GM12892 (cell line): Measurements from ENCODE around the gene SMIM10L1.
A peak's percentile ranks its signal among the peaks of the same experiment; 100 is the strongest.

Experiments used
- DNase-seq: peaks from one replicate; pipeline ENCODE4 v3.0.0; 2011; ENCODE audit not compliant: insufficient read length
- FAIRE-seq: peaks from 2 replicates; lab custom pipeline; 2011; peaks lifted over from hg19 to GRCh38; lab: Jason Lieb, UNC
- POLR2A ChIP-seq: IDR thresholded peaks from 2 replicates; pipeline ENCODE4 v1.6.1; 2011; ENCODE audit warnings: low read depth, low read length, control low read depth
- POLR2AphosphoS5 ChIP-seq: IDR thresholded peaks from 2 replicates; pipeline ENCODE4 v1.6.1; 2011; ENCODE audit warnings: low read depth, low read length, control low read depth
- TAF1 ChIP-seq: IDR thresholded peaks from 2 replicates; pipeline ENCODE4 v1.6.1; 2011; ENCODE audit warnings: low read depth, mild to moderate bottlenecking, control low read depth, low read length, borderline replicate concordance

SMIM10L1 gene

DNA sequence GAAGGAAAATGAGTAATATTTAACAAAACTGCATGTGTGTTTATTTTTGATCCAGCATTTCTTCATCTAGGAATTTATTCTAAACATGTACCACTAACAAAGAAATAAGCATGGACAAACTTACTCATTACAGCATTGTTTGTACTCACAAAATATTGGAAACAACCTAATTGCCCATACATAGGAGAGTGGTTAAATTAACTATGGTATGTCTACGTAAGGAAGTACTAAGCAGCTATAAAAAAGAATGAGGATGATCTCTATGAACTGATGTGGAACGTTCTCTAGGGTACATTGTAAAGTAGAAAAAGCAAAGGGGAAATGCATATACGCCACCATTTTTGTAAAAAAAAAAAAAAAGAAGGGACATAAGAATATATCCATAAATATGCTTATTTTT, 33.2 kb downstream of the SMIM10L1 start:
- TF ChIP-seq POLR2A (no peak), TAF1 (no peak), POLR2AphosphoS5 (no peak)
- DNase-seq (no peak), FAIRE-seq (peak; percentile 44)

DNA sequence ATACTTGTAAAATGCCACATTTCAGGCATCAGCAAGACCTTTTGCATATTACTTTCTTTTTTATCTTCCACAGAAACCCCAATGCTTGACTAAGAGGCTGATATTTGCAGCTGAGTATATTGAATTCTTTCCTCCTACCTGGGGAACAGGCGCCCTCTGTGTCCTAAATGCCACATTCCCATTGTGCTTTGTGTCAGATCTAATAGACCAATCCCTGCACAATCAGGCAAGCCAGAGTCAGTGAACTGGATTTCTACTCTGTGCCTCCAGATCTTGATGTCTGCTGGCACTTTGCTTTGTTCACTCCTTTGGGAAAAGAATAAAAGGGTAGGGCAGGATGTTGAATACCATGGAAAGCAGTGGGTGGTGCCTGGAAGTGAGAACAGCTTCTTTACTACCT, 38.1 kb downstream of the SMIM10L1 start:
- FAIRE-seq (no peak), DNase-seq (no peak)
- TF ChIP-seq POLR2AphosphoS5, result no peak
- no peak for TF ChIP-seq POLR2A
